ENCODE results near the gene KATNB1.

Gene KATNB1

DNA sequence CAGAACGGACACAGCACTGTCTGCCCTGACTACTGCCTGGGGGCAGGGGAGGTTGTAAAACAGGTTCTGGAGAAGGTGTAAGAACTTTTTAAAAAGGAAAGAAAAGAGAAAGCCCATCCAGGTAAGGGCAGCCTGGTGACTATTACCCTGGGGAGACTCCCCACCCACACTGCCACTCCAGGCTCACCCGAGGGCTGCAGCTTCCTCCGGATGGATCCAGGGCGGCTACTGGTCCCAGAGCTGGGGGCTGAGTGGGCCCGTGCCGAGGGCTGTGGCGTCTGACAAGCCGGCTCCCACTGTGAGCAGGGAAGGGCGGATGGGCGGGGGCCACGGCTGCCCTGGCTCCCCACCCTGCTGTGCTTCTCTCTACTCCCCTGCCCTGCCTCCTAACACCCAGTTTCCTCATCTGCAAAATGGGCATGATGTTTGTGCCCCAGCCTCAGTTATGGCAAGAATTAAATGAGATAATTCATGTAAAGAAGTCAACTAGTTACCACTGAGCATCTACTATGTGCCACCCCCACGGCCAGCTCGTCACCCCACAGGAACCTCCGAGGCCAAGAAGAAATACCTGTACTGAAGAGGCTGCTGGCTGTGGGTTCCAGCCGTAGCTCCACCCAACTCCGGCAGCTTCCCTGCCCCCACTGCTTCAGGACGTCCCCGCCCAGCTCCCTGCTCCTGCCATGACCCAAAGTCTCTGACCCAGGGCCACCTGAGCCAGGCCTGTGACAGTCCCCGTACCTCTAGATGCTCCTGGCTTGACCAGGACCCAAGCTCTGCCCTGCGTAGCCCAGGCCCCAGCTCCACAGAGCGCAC lies 24.2 kb downstream of the KATNB1 start:
- Histone ChIP-seq H3K27me3 (no peaks in the 10 kb centered on the region), H3K36me3 (peaks cover 43% of the 10 kb centered on the region), H3K27ac (no peak overlapping the region), H3K4me1 (ENCODE audit: control insufficient read depth in 1 of 2, insufficient read depth in 1 of 2, low read depth in 1 of 2, low read length in 1 of 2) (no peaks in the 10 kb centered on the region), H3K9me3 (no peaks in the 10 kb centered on the region), H3K4me3 (ENCODE audit: low read depth in 1 of 2, low read length in 1 of 2) (no peak overlapping the region)
- TF ChIP-seq, protein P1, sequence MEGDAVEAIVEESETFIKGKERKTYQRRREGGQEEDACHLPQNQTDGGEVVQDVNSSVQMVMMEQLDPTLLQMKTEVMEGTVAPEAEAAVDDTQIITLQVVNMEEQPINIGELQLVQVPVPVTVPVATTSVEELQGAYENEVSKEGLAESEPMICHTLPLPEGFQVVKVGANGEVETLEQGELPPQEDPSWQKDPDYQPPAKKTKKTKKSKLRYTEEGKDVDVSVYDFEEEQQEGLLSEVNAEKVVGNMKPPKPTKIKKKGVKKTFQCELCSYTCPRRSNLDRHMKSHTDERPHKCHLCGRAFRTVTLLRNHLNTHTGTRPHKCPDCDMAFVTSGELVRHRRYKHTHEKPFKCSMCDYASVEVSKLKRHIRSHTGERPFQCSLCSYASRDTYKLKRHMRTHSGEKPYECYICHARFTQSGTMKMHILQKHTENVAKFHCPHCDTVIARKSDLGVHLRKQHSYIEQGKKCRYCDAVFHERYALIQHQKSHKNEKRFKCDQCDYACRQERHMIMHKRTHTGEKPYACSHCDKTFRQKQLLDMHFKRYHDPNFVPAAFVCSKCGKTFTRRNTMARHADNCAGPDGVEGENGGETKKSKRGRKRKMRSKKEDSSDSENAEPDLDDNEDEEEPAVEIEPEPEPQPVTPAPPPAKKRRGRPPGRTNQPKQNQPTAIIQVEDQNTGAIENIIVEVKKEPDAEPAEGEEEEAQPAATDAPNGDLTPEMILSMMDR (IDR thresholded peaks at IDR 0.05) = no peak

DNA sequence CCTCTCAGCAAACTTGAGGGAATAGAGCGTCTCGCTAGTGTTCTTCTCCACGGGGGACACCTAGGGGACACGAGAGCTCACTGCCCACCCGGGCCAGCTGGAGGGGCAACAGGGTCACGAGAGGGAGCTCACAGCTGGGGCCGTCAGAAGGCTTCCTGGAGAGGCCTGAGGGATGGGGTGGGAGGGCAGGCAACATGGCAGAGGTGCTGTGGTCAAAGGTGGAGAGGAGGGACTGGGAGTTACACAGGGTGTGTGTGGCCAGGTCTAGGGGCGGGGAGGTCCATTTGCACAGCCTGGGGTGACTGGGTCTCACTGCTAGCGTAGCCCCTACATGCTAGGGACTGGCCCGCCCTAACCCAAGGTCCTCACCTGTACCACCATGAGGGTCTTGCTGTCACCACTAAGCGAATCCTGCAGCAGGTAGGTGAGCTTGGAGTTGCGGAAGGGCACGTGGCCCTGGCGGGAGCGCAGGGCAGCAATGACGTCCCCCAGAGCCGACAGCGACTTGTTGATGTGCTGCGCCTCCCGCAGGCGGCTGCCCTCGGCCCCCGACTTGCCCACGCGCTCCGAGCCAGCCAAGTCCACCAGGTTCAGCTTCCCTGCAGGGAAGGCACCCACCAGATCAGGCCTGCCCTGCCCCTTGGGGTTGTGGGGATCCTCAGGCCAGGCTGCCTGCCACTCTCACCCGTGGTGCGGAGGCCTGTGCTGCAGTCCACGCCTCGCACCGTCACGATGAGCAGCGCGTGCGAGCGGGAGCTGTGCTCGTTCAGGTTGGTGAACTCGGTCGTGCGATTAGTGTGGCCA lies 25.0 kb downstream of the KATNB1 start:
- TF ChIP-seq, protein P1 (IDR thresholded peaks at IDR 0.05) = no peak
- Histone ChIP-seq H3K36me3 (peaks cover 35% of the 10 kb centered on the region), H3K9me3 (no peaks in the 10 kb centered on the region)

DNA sequence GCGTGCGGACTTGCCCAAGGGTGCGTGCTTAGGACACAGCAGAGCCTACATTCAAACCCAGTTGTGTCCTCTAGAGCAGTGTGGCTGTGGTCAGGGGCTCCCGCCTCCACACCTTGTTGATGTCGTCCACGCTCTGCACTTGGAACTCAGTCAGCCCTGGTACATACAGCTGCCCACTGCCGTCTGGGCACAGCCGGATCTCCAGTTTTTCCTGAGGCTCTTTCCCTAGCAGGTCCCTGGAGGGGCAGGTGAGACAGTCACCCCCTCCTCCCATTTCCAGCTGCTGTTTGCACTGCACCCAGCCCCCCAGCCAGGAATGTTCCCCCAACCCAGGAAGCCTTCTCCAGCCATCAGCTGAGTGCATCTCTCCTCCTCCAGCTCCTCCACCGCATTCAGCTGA lies 25.7 kb downstream of the KATNB1 start:
- Histone ChIP-seq H3K36me3 (peaks cover 27% of the 10 kb centered on the region), H3K27me3 (no peaks in the 10 kb centered on the region), H3K4me1 (ENCODE audit: control insufficient read depth in 1 of 2, insufficient read depth in 1 of 2, low read depth in 1 of 2, low read length in 1 of 2) (no peaks in the 10 kb centered on the region), H3K4me3 (ENCODE audit: low read depth in 1 of 2, low read length in 1 of 2) (no peak overlapping the region), H3K27ac (no peak overlapping the region), H3K9me3 (no peaks in the 10 kb centered on the region)
- TF ChIP-seq, protein P1 (IDR thresholded peaks at IDR 0.05) = no peak

More for the DNA sequence above, 25.0 kb downstream of the KATNB1 start:
- H3K27me3 ChIP-seq = no peaks in the 10 kb centered on the region
- no peak overlapping the region for H3K4me3 ChIP-seq (ENCODE audit: low read depth in 1 of 2, low read length in 1 of 2)
- no peak overlapping the region for H3K27ac ChIP-seq
- no peaks in the 10 kb centered on the region for H3K4me1 ChIP-seq (ENCODE audit: control insufficient read depth in 1 of 2, insufficient read depth in 1 of 2, low read depth in 1 of 2, low read length in 1 of 2)

DNA sequence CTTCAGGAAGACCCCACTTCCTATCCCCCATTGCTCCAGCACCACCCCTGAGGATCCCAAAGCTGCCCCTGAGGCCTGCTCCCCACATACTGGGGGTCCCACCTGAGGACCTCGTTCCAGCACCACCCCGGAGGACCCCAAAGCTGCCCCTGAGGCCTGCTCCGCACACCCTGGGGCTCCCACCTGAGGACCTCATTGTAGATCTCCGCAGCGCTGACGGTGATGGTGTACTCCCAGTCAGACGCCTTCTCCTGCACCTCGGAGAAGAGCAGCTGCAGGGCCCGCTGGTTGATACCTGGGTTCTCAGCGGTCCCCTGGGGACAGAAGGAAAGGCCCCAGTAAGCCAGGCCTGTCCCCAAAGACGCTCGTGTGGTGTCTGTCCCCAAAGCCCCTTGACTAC lies 26.4 kb downstream of the KATNB1 start:
- no peaks in the 10 kb centered on the region for H3K4me1 ChIP-seq (ENCODE audit: control insufficient read depth in 1 of 2, insufficient read depth in 1 of 2, low read depth in 1 of 2, low read length in 1 of 2)
- no peaks in the 10 kb centered on the region for H3K9me3 ChIP-seq
- H3K36me3 ChIP-seq = peaks cover 22% of the 10 kb centered on the region
- H3K27ac ChIP-seq = no peak overlapping the region
- TF ChIP-seq, protein P1 (IDR thresholded peaks at IDR 0.05) = no peak
- no peaks in the 10 kb centered on the region for H3K27me3 ChIP-seq
- H3K4me3 ChIP-seq (ENCODE audit: low read depth in 1 of 2, low read length in 1 of 2) = no peak overlapping the region

DNA sequence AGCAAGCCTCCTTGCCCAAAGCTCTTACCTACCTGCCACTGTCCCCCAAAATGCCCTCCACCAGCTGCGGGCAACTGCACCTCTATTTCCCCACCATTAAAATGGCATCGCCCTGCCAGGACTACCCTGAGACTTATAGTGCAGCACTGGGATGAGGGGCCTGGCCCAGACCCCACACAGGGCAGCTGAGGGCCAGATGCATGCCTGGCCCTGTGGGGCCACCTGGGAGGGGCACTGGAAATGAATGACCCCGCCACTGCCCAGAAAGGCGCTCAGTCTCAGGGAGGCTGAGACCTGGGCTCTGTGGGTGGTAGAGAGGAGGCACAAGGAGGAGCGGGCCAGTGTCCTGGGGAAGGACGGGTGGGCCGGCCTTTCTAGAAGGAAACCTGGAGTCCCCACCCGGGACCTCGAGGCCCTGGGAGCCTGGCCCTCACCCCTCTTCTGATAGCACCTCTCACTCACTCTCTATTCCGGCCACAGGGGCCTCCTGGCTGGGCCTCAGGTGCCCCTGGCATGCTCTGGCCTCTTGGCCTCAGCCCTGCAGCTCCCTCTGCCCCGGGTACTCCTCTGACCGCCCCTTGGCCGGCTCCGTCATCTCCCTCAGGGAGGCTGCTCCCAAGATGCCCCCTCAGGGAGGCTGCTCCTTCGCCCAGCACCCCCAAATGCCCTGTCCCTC lies 26.9 kb downstream of the KATNB1 start:
- Histone ChIP-seq H3K9me3 (no peaks in the 10 kb centered on the region), H3K27me3 (no peaks in the 10 kb centered on the region), H3K4me1 (ENCODE audit: control insufficient read depth in 1 of 2, insufficient read depth in 1 of 2, low read depth in 1 of 2, low read length in 1 of 2) (no peaks in the 10 kb centered on the region), H3K4me3 (ENCODE audit: low read depth in 1 of 2, low read length in 1 of 2) (no peak overlapping the region), H3K36me3 (peaks cover 20% of the 10 kb centered on the region), H3K27ac (no peak overlapping the region)
- TF ChIP-seq, protein P1 (IDR thresholded peaks at IDR 0.05) = no peak
